Measurements from ENCODE around the gene ATF3.
"Not testable (repeated sequence)": the region's sequence is repeated elsewhere in the genome, so short reads cannot be mapped to it uniquely, and the experiment has no call there.

Gene ATF3

GRCh38 chr1:212634252-212634651, 25.7 kb downstream of the ATF3 start:
- no peak for DNase-seq (ENCODE audit: low read depth)
- H3K4me3 ChIP-seq (ENCODE audit: low read depth, low read length), result no peak overlapping the region
- TF ChIP-seq, protein P1, sequence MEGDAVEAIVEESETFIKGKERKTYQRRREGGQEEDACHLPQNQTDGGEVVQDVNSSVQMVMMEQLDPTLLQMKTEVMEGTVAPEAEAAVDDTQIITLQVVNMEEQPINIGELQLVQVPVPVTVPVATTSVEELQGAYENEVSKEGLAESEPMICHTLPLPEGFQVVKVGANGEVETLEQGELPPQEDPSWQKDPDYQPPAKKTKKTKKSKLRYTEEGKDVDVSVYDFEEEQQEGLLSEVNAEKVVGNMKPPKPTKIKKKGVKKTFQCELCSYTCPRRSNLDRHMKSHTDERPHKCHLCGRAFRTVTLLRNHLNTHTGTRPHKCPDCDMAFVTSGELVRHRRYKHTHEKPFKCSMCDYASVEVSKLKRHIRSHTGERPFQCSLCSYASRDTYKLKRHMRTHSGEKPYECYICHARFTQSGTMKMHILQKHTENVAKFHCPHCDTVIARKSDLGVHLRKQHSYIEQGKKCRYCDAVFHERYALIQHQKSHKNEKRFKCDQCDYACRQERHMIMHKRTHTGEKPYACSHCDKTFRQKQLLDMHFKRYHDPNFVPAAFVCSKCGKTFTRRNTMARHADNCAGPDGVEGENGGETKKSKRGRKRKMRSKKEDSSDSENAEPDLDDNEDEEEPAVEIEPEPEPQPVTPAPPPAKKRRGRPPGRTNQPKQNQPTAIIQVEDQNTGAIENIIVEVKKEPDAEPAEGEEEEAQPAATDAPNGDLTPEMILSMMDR (conservative IDR thresholded peaks at IDR 0.05; ENCODE audit: low read depth, low read length), result no peak

DNA sequence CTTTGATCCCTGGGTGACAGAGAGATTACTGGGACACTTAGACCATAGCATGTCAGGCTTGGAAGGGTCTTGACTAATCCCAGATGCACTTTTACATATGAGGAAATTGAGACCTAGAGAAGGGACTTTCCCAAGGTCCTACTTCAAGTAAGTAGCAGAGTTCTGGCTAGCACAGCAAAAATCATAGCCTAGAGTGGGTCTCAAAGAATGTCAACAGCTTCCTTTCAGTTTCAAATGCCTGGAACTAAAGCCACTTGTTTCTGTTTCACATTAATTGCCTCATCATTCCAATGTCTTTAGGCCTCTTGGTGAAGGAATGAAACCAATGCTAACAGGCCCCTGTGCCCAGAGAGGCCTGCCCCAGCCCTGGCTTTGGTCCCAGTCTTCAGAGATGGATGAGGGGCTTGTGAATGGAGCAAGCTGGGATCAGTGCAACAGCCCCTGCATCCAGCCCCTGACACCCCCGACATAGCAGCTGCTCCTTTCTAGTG, 26.6 kb downstream of the ATF3 start:
- DNase-seq (ENCODE audit: low read depth), result peak; percentile 65
- TF ChIP-seq, protein P1 (conservative IDR thresholded peaks at IDR 0.05; ENCODE audit: low read depth, low read length), result no peak
- no peak overlapping the region for H3K4me3 ChIP-seq (ENCODE audit: low read depth, low read length)

DNA sequence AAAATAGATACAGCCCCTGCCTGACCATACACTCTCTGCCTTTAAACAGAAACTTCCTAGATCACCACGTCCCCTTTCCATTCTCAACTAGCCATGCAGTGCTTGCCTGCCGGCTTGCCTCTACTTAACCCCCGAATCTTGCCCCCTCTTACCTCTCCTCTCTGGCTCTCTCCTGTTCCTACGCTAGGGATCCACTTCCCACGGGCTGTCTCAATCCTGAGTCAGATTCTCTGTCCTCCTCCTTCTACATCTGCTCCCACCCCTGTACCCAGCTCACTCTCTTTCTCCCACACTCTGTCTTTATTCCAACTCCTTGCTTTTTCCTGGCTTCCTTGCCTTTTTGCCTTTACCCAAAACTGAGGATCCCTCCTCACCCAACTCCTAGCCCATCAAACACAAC, 29.3 kb downstream of the ATF3 start:
- H3K4me3 ChIP-seq (ENCODE audit: low read depth, low read length), result no peak overlapping the region
- TF ChIP-seq, protein P1 (conservative IDR thresholded peaks at IDR 0.05; ENCODE audit: low read depth, low read length), result no peak
- no peak for DNase-seq (ENCODE audit: low read depth)

DNA sequence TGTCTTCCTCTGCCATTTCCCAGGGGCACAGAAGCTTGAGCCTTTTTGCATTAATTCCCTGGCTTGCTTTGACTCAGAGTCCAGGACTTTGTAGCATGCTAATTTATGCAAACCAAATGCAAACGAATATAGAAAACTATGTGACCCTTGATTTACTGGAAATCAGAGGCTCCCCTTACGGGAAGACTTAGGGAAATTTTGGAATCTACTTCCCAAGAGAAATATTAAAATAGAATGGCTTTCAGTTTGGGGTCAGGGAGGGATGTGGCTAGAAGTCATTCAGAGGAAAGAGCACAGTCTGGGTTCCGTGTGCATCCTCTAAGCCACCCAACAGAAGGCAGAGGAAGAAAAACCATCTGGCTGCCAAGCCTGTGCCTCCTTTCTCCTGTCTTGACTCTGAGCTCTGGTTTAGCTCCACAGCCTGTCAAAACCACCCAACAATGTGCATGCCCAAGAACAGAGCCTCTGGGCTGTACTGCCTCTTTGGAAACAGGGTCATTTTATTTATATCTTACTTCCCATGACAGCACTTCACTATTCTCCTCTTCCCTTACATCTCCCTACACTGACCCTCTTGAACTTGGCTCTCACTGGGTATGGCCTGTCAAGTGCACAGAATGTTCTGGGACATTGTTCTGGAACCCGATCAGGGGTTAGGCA, 30.1 kb downstream of the ATF3 start:
- no peak overlapping the region for H3K4me3 ChIP-seq (ENCODE audit: low read depth, low read length)
- DNase-seq (ENCODE audit: low read depth), result no peak
- TF ChIP-seq, protein P1 (conservative IDR thresholded peaks at IDR 0.05; ENCODE audit: low read depth, low read length), result no peak

DNA sequence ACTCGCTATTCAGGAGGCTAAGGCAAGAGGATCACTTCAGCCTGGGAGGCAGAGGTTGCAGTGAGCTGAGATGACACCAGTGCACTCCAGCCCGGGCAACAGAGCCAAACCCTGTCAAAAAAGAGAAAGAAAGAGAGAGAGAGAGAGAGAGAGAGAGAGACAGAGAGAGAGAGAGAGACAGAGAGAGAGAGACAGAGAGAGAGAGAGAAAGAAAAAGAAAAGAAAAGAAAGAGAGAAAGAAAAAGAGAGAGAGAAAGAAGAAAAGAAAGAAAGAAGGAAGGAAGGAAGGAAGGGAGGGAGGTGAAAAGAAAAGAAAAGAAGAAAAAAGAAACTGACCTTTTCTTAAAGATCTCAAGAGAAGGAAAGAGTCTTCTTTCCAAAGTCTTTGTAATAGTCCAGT, 31.0 kb downstream of the ATF3 start:
- not testable (repeated sequence) for DNase-seq (ENCODE audit: low read depth); H3K4me3 ChIP-seq (ENCODE audit: low read depth, low read length)

DNA sequence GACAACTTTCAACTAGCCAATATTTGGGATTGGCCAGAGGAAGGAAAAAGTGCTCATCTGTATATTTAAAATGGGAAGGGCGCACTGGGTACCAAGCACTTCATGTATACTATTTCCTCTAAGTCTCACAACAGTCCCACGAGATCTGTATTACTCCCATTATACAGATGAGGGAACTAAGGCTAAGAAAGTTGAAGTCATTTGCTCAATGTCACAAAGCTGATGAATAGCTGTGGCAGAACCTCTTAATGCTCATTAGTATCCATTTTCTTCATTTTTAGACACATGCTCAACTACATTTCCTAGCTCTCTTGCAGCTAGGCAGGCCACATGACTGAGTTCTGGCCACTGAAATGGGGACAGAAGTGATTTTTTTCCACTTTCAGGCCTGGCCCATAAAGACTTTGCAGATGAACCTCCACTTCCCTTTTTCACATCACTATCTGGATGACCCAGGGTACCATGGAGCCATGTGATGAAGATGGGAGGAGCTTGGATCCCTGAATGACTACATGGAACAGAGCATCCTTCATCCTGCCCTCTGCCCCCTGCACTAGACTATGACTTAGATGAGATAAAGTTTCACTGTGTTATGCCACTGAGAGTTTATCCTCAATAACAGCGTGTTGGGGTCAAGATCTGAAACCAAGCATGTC, 31.8 kb downstream of the ATF3 start:
- DNase-seq (ENCODE audit: low read depth), result no peak
- H3K4me3 ChIP-seq (ENCODE audit: low read depth, low read length), result no peak overlapping the region
- TF ChIP-seq, protein P1 (conservative IDR thresholded peaks at IDR 0.05; ENCODE audit: low read depth, low read length), result no peak

- DNase-seq (ENCODE audit: low read depth), result peak; percentile 33
- TF ChIP-seq, protein P1 (conservative IDR thresholded peaks at IDR 0.05; ENCODE audit: low read depth, low read length), result no peak
- no peak overlapping the region for H3K4me3 ChIP-seq (ENCODE audit: low read depth, low read length)
These were observed 33.4 kb downstream of the ATF3 start for GRCh38 chr1:212641956-212642355.

Data from choroid plexus epithelial cell (primary cell).